ENCODE measurements around the gene DNAJC28. TPM values are rescaled to one million over a fixed set of nuclear protein-coding genes. Genes with fewer than 3 reads are reported as not detected.
"Not testable (repeated sequence)": the region's sequence is repeated elsewhere in the genome, so short reads cannot be mapped to it uniquely, and the experiment has no call there.

DNAJC28 gene
- total RNA-seq, 2 donors from 2014 or later = 1.2 to 2.8 TPM

GRCh38 chr21:33478182-33478581, 13.3 kb downstream of the DNAJC28 start:
- Histone ChIP-seq H3K4me1 (peaks cover 5% of the 10 kb centered on the region), H3K9me3 (no peaks in the 10 kb centered on the region), H3K4me3 (peak overlapping the region; percentile 99), H3K27me3 (no peaks in the 10 kb centered on the region), H3K36me3 (no peaks in the 10 kb centered on the region), H3K9ac (ENCODE audit: low read depth in 2 of 2, low read length in 2 of 2) (peak overlapping the region in 1 of 2 donors; percentile 87), H3K27ac (no peak overlapping the region)
- intact Hi-C loops (cut with DNase I) = no loop called here
- no peak for TF ChIP-seq CTCF (IDR thresholded peaks at IDR 0.05)
- DNase-seq = no peak

DNA sequence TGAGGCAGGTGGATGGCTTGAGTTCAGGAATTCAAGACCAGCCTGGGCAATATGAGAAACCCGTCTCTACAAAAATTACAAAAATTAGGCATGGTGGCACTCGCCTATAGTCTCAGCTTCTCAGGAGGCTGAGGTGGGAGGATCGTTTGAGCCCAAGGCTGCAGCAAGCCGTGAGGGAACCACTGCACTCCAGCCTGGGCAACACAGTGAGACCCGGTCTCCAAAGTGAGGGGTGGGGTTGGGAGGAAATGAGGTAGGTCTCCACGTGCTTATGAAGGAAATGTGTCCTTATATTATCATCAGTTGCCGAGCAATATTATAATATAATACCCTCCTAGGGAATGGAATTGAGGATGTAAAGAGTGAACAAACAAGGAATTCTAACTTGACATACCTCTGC, 14.4 kb downstream of the DNAJC28 start:
- Histone ChIP-seq H3K4me3 (no peak overlapping the region), H3K27ac (no peak overlapping the region), H3K9ac (ENCODE audit: low read depth in 2 of 2, low read length in 2 of 2) (no peak overlapping the region), H3K4me1 (peaks cover 5% of the 10 kb centered on the region), H3K36me3 (no peaks in the 10 kb centered on the region), H3K27me3 (no peaks in the 10 kb centered on the region), H3K9me3 (no peaks in the 10 kb centered on the region)
- no peak for TF ChIP-seq CTCF (IDR thresholded peaks at IDR 0.05)
- no peak for DNase-seq
- intact Hi-C loops (cut with DNase I) = no loop called here

GRCh38 chr21:33473344-33473743, 18.2 kb downstream of the DNAJC28 start:
- no peaks in the 10 kb centered on the region for H3K27me3 ChIP-seq
- H3K36me3 ChIP-seq = no peaks in the 10 kb centered on the region
- no peak for TF ChIP-seq CTCF (IDR thresholded peaks at IDR 0.05)
- H3K4me1 ChIP-seq = no peaks in the 10 kb centered on the region
- no peak overlapping the region for H3K9ac ChIP-seq (ENCODE audit: low read depth in 2 of 2, low read length in 2 of 2)
- no peak overlapping the region for H3K27ac ChIP-seq
- DNase-seq = no peak
- H3K4me3 ChIP-seq = no peak overlapping the region
- H3K9me3 ChIP-seq = no peaks in the 10 kb centered on the region
- intact Hi-C loops (cut with DNase I) = no loop called here

DNA sequence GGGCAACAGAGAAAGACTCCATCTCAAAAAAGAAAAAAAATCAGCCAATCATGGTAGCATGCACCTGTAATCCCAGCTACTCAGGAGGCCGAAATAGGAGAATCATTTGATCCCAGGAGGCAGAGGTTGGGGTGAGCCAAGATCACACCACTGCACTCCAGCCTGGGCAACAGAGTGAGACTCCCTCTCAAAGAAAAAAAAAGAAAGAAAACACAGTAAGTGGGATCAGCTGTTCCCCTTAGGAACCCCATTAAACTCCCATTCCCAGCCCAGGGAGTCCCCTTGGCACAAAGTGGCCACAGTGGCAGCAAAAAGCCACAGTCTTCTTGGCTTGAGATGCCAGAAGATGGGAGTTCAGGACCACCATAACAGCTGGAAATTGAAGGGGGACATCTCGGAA, 20.8 kb downstream of the DNAJC28 start:
- no peak for DNase-seq
- no peak overlapping the region for H3K27ac ChIP-seq
- no peak overlapping the region for H3K4me3 ChIP-seq
- H3K36me3 ChIP-seq = no peaks in the 10 kb centered on the region
- no peaks in the 10 kb centered on the region for H3K9me3 ChIP-seq
- H3K9ac ChIP-seq (ENCODE audit: low read depth in 2 of 2, low read length in 2 of 2) = no peak overlapping the region
- H3K27me3 ChIP-seq = no peaks in the 10 kb centered on the region
- intact Hi-C loops (cut with DNase I) = no loop called here
- H3K4me1 ChIP-seq = no peaks in the 10 kb centered on the region
- TF ChIP-seq CTCF (IDR thresholded peaks at IDR 0.05) = no peak

DNA sequence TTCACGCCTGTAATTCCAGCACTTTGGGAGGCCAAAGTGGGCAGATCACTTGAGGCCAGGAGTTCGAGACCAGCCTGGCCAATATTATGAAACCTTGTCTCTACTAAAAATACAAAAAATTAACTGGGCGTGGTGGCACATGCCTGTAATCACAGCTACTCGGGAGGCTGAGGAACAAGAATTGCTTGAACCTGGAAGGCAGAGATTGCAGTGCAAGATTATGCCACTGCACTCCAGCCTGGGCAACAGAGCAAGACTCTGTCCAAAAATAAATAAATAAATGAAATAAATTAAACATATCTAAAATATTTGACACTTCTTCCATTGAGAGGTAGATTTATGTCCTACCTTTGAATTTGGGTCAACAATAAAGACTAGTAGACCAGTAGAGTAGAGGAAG, 22.3 kb downstream of the DNAJC28 start:
- H3K9ac ChIP-seq (ENCODE audit: low read depth in 2 of 2, low read length in 2 of 2); DNase-seq; H3K27me3 ChIP-seq; H3K27ac ChIP-seq; H3K36me3 ChIP-seq; H3K4me3 ChIP-seq; H3K4me1 ChIP-seq; H3K9me3 ChIP-seq; intact Hi-C loops (cut with DNase I): not testable (repeated sequence)

DNA sequence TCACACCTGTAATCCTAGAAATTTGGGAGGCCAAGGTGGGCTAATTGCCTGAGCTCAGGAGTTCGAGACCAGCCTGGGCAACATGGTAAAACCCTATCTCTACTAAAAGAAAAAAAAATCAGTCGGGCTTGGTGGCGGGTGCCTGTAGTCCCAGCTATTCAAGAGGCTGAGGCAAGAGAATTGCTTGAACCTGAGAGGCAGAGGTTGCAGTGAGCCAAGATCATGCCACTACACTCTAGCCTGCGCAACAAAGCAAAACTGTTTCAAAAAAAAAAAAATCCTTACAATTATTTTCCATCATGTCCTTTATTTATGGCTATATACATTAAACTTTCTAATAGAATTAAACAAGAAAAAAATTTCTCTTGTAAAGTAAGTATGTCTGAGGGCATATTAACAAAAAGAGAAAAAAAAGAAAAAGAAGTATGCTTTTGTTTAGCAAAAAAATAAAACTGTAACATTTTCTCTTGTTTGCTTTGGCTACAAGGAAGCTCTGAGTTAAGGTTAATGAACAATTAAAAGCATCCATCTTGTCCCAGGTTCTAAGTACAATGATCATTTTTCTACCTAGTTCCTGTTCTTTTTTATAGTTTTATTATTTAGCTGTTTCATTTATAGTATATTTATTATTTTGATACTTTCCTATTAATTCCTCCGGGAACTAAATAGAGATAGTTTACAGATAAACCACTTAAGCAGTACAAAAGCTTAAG, 29.8 kb downstream of the DNAJC28 start:
- H3K9me3 ChIP-seq = no peaks in the 10 kb centered on the region
- no peak for DNase-seq
- H3K36me3 ChIP-seq = no peaks in the 10 kb centered on the region
- H3K27ac ChIP-seq = no peak overlapping the region
- H3K4me1 ChIP-seq = peaks cover 5% of the 10 kb centered on the region
- no peak for TF ChIP-seq CTCF (IDR thresholded peaks at IDR 0.05)
- intact Hi-C loops (cut with DNase I) = no loop called here
- no peak overlapping the region for H3K9ac ChIP-seq (ENCODE audit: low read depth in 2 of 2, low read length in 2 of 2)
- no peak overlapping the region for H3K4me3 ChIP-seq
- no peaks in the 10 kb centered on the region for H3K27me3 ChIP-seq

Measured in colonic mucosa (tissue), 4 donors.